Spleen (tissue), 7 donors: ENCODE data around the gene TNPO2.

Source experiments
- POLR2A ChIP-seq, 3 donors: fragments of 450-650 bp; IDR thresholded peaks; one replicate each; pipeline ENCODE4 v1.5.1; 2017; ENCODE audit warnings: antibody characterized with exemption in 3 of 3, mild to moderate bottlenecking in 1 of 3
- POLR2AphosphoS5 ChIP-seq, 3 donors: sonication (generic); formaldehyde crosslinking; IDR thresholded peaks; one replicate each; pipeline ENCODE4 v1.5.1; 2017; ENCODE audit warnings: antibody characterized with exemption in 3 of 3
- TF ChIP-seq, protein P1 (sequence below), 11 experiments: fragments of 200-600 bp in 7 of 11; fragments of 450-650 bp in 4 of 11; sonication (generic) in 4 of 11; IDR thresholded peaks in 8 of 11; conservative IDR thresholded peaks in 3 of 11; 1 replicate in 7 of 11; 2 replicates in 4 of 11; pipeline versions ENCODE4 v1.4.0 to v1.8.0; 2016 to 2021; ENCODE audit warnings: antibody characterized with exemption in 11 of 11, inconsistent platforms in 4 of 11, mild to moderate bottlenecking in 1 of 11
- donor health status: DM: no; HTN: no; CAD: no; lungs with moderate emphysema.
- donor health status: DM: no; HTN: no; CAD: no.
- donor health status: DM: no; HTN: no; CAD: no.

DNA sequence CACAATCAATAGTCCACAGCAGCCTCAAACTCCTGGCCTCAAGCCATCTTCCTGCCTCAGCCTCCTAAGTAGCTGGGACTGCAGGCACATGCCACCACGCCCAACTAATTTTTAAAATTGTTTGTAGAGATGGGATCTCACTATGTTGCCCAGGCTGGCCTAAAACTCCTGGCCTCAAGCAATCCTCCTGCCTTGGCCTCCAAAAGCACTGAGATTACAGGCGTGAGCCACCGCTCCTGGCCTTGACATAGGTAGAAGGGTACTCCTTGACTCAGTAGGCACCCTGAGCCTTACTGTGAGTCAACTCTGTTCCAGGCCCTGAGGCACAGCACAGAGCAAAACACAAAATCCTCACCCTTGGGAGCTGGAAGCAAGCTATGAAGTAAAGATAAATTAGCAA is 7.8 kb downstream of the TNPO2 start:
- TF ChIP-seq, protein P1, sequence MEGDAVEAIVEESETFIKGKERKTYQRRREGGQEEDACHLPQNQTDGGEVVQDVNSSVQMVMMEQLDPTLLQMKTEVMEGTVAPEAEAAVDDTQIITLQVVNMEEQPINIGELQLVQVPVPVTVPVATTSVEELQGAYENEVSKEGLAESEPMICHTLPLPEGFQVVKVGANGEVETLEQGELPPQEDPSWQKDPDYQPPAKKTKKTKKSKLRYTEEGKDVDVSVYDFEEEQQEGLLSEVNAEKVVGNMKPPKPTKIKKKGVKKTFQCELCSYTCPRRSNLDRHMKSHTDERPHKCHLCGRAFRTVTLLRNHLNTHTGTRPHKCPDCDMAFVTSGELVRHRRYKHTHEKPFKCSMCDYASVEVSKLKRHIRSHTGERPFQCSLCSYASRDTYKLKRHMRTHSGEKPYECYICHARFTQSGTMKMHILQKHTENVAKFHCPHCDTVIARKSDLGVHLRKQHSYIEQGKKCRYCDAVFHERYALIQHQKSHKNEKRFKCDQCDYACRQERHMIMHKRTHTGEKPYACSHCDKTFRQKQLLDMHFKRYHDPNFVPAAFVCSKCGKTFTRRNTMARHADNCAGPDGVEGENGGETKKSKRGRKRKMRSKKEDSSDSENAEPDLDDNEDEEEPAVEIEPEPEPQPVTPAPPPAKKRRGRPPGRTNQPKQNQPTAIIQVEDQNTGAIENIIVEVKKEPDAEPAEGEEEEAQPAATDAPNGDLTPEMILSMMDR (IDR thresholded peaks at IDR 0.05 in 8 of 11, conservative IDR thresholded peaks at IDR 0.05 in 3 of 11): no peak
- TF ChIP-seq POLR2A (IDR thresholded peaks at IDR 0.05) (no peak), POLR2AphosphoS5 (IDR thresholded peaks at IDR 0.05) (no peak)
